ENCODE data around the gene SLC5A8.
"Not testable (repeated sequence)": the region's sequence is repeated elsewhere in the genome, so short reads cannot be mapped to it uniquely, and the experiment has no call there.

Gene SLC5A8

DNA sequence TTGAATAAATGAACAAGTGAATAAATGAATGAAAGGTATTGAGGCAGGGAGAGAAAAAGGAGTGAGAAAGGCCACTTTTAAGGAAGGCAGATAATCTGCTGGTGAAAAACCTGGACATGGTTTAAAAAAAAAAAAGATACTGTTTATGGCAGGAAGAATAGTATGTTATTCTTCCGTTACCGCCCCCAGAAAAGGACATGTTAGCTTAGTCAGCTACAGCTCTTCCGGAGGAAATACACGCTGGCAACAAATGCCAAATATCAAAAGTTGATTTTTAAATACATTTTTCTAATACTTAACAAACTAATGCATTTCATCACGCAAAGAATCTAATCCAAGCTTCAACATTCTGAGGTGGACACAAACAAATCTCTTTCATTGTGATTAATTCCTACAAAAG lies 43.2 kb downstream of the SLC5A8 start:
- no peak for DNase-seq

DNA sequence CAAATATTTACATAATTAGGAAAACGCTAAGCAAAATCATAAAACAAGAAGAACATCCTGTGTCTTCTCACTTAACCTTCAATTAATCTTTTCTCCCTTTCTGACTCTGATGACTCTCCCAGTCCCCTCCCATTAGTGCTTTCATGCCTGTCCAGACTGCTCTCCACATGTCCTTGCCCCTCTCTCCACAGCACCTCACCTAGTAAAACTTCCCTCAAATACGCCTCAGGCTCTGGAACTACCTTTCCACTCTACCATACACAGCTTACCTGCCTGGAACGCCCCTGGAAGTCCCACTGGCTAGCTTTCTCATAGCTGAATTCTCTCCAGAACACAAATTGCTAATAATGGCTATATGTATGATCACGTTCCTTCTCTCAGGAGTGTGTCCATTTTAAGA lies 44.7 kb downstream of the SLC5A8 start:
- no peak for DNase-seq

DNA sequence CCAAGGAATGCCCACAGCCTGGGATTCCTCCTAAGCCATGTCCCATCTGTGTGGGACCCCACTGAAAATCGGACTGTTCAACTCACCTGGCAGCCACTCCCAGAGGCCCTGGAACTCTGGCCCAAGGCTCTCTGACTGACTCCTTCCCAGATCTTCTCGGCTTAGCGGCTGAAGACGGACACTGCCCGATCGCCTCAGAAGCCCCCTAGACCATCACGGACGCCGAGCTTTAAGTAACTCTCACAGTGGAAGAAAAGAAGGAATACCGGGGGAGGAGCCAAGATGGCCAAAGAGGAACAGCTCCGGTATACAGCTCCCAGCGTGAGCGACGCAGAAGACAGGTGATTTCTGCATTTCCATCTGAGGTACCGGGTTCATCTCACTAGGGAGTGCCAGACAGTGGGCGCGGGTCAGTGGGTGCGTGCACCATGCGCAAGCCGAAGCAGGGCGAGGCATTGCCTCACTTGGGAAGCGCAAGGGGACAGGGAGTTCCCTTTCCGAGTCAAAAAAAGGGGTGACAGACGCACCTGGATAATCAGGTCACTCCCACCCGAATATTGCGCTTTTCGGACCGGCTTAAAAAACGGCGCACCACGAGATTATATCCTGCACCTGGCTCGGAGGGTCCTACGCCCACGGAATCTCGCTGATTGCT lies 64.1 kb downstream of the SLC5A8 start:
- DNase-seq, result not testable (repeated sequence)

DNA sequence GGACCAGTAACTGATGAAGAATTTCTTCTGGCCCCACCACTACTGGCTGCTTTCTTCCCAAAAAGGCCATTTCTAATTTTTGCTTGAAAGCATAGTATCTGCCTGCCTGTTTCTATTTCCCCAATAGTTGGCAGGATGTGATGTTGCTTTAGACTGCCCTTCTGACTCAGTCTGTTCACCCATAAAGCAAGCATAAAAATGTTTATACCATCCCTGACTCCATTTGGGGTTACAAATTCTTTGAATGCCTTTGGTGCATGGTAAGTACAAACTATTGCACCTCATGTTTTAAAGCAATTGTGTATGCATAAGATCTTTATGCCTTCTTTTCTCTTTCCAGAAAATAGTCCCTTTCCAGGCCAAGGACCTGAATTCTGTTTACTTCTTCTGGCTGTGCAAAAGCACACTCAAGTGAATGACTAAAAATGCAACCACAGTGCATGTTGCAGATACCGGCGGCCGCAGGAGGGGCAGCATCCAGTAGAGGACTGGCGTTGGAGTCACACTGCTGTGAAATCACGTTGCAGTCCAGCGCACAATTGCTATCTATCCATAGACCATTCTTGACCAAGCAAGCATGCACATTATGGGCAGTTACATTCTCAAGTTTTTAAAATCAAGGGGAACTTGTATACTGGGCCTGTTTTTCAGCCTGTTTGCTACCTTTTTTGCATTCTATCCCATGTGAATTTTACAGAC lies 82.4 kb downstream of the SLC5A8 start:
- no peak for DNase-seq

DNA sequence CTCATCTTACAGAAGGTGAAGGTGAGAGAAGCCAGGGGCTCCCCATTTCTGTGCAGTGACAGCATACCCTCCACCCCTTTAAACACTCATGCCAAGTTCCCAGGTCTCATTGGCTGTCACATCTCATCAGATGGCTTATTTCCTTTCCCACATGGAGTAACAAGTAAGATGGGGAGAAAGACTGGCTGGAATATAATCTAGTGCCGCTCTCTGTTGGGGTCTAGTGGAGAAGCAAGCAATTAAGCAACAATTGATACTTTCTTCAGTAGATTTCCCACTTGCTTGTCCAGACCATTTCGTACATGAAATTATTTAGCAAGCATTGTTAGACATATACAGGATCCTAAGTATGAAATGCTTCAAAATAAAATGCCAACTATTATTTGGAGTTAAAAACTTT lies 92.2 kb downstream of the SLC5A8 start:
- no peak for DNase-seq

DNA sequence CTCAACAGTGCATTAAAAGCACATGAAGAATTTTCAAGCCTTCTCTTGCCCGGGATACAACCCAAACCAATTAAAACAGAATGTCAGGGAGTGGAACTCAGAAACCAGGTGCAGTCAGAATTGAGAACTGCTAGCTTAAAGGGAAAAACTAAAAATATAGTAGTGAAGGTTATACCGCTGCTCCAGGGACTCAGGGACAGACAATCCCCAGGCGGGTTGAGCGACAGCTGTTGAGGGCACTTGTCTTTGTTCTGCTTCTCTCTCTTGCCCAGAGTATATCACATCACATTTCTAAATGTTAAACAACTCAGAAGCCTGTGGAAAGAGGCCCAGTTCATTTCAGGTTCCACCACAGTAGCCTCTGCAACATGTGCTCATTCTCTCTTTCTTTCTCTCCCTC lies 93.1 kb downstream of the SLC5A8 start:
- no peak for DNase-seq

DNA sequence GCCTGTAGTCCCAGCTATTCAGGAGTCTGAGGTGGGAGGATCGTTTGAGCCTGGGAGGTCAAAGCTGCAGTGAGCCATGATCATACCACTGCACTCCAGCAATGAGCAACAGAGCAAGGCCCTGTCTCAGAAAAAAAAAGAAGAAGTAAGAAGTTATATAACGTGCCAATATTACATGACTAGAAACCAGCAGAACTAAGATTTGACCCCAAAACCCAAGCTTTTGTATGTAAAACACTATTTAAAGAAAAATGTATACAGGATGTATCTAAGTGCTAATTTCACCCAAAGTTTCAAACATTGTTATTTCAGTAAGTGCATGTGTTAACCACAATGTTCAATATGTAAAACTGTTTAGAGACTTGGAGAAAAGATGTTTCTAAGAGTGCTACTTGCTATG lies 94.7 kb downstream of the SLC5A8 start:
- no peak for DNase-seq

DNA sequence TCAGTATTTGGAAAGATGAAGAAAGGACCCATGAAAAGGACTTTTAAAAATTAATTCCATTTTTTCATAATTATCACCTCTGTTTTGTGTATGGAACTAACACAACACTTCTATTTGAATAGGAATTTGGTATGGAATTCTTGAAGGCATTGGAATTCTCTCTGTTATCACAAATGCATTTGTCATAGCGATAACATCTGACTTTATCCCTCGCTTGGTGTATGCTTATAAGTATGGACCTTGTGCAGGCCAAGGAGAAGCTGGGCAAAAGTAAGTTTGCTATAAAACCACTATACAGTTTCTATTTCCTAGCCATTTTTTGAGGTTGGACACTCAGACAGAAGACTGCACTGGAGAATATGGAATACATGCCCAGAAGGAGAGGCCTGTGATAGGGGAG lies 98.6 kb downstream of the SLC5A8 start:
- no peak for DNase-seq

DNA sequence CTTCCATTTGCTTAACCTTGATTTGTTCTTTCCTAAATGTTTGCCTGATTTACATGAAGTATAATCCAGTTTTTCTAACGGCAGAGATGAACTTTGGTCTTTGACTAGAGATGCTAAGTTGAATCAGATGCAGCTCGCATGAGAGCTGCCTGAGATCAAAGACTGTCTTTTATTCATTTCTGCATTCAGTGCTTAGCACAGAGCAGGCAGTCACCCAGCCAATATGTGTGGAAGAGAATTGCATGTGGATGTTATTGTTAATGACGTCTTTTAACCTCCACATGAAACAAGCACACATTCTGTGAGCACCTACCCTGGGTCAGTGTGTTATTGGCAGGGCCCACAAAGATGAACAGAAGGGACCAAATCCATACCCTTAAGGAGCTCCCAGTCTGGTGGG lies 99.2 kb downstream of the SLC5A8 start:
- DNase-seq, result no peak

DNA sequence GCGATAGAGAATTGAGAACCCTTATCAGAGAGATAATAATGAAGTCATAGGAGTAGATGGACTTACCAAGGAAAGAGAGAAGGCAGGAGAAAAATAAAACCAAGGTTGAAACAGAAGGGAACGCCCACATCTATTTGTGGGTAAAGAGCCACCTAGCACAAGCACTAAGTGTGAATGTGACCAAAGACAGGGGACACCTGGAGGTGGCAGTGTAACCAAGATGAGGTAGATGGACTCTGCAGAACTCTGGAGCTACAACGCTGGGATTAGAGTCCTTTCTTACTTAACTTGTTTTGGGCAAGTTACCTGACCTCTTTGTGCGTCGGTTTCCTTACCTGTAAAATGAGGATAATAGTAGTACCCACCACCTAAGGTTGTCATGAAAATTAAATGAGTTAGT lies 101.9 kb downstream of the SLC5A8 start:
- DNase-seq, result no peak

DNA sequence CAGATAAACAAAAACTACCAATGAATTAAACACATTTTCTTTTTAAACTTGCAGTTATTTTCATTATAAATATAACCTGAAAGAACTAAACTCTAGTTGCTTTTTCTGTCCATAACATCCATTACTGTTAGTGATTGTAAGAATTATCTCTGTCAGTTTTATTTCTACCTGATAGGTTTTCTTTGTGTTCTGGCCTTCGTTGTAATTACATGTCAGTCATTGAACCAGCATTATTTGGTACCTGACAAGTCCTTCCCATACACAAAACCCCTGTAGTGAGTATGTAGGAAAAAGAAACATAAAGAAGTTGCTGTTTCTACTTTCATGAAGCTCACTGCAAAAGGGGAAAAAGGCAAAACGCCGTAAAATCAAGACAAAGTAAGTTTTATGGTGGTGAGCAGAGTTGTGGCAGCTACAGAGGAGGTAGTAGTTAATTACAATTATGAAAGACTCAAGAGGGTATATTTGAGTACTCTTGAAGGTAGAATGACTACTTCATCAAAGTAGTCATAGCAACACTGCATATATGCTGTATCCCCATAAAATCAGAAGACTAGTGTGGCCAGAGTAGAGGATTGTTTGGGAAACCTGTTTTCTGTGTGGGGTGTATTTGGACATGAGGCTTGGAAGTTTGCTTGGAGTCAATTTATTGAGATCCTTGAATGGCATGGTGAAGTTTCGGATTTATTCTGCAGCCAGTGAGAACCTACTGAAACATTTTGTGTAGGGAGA lies 102.8 kb downstream of the SLC5A8 start:
- no peak for DNase-seq

All from activated gamma-delta T cell (primary cell).